HepG2 (cell line): ENCODE measurements around the gene NT5DC2. TPM values are rescaled to one million over a fixed set of nuclear protein-coding genes. Genes with fewer than 3 reads are reported as not detected.

ENCODE experiments used
- ATAC-seq: fragments of 200-7000 bp; cut with Tn5 transposase; 3 replicates; pipeline ENCODE4 v1.9.1; 2020; ENCODE audit warnings: mild to moderate bottlenecking, moderate library complexity
- BruUV-seq: library from RNA; stranded (reverse); fragments of 400-500 nt; replicated peaks from 2 replicates; lab custom pipeline; 2021; lab: Mats Ljungman, UMichigan
- CTCF ChIA-PET: fragments of 300-600 bp; formaldehyde crosslinking; extraction: SDS; loops from one replicate; lab custom pipeline; 2021; ENCODE audit warnings: low total read pairs, inconsistent platforms, low intra/inter-chr PET ratio; lab: Yijun Ruan, JAX
- POLR2A ChIA-PET: fragments of 350-600 bp; sonication (Branson Sonifier 250); formaldehyde crosslinking; loops from one replicate; lab custom pipeline; 2020; ENCODE audit warnings: antibody characterized with exemption, inconsistent platforms; lab: Yijun Ruan, JAX
- DNase-seq: peaks from one replicate; pipeline ENCODE4 v3.0.0-alpha.2; 2015; ENCODE audit warnings: low spot score
- FAIRE-seq: peaks from 3 replicates; lab custom pipeline; 2011; peaks lifted over from hg19 to GRCh38; lab: Jason Lieb, UNC
- H2AFZ ChIP-seq: one replicate; pipeline ENCODE4 v1.6.1; 2011; ENCODE audit warnings: low read length, inconsistent platforms
- H3K27ac ChIP-seq: fragments of 300-600 bp; 3 replicates; pipeline ENCODE4 v1.8.0; 2011; ENCODE audit warnings: mixed run types, mild to moderate bottlenecking, mixed read lengths, low read length, inconsistent platforms; ENCODE audit not compliant: insufficient read depth; ENCODE audit errors: extremely low read length
- H3K27me3 ChIP-seq, 2 experiments: fragments of 200-600 bp in 1 of 2; 2 replicates in 1 of 2; 3 replicates in 1 of 2; pipeline versions ENCODE4 v1.6.0 to v1.8.0; 2011; ENCODE audit warnings: low read length in 2 of 2, mild to moderate bottlenecking in 2 of 2, moderate library complexity in 2 of 2, inconsistent platforms in 1 of 2; ENCODE audit not compliant: insufficient read depth in 2 of 2, control insufficient read depth in 1 of 2
- H3K36me3 ChIP-seq, 2 experiments: fragments of 200-600 bp in 1 of 2; replicated peaks in 1 of 2; 2 replicates in 1 of 2; 3 replicates in 1 of 2; pipeline versions ENCODE4 v1.5.1 to v1.8.0; 2011; ENCODE audit warnings: low read length in 2 of 2, inconsistent platforms in 1 of 2; ENCODE audit not compliant: insufficient read depth in 2 of 2, control insufficient read depth in 1 of 2
- H3K4me1 ChIP-seq: 2 replicates; pipeline ENCODE4 v1.5.1; 2012; ENCODE audit warnings: low read length, inconsistent platforms; ENCODE audit not compliant: insufficient read depth
- H3K4me2 ChIP-seq: 2 replicates; pipeline ENCODE4 v1.6.0; 2011; ENCODE audit warnings: low read depth, low read length, inconsistent platforms
- H3K4me3 ChIP-seq, 3 experiments: fragments of 200-600 bp in 1 of 3; sonication (generic), shearing (Covaris generic) in 1 of 3; replicated peaks in 1 of 3; 2 replicates each; pipeline ENCODE4 v1.5.1; 2011 to 2016; ENCODE audit warnings: low read length in 3 of 3, inconsistent platforms in 2 of 3, low read depth in 2 of 3, mild to moderate bottlenecking in 2 of 3, control low read depth in 1 of 3, mixed read lengths in 1 of 3; ENCODE audit not compliant: insufficient read depth in 1 of 3
- H3K79me2 ChIP-seq: one replicate; pipeline ENCODE4 v1.6.1; 2011; ENCODE audit warnings: low read length, inconsistent platforms; ENCODE audit not compliant: insufficient read depth
- H3K9ac ChIP-seq: 2 replicates; pipeline ENCODE4 v1.6.0; 2011; ENCODE audit warnings: mild to moderate bottlenecking, low read depth, low read length, inconsistent platforms; ENCODE audit not compliant: insufficient read depth
- H3K9me3 ChIP-seq: 2 replicates; pipeline ENCODE4 v1.5.1; 2012; ENCODE audit warnings: mild to moderate bottlenecking, low read length
- H4K20me1 ChIP-seq: 2 replicates; pipeline ENCODE4 v1.6.0; 2011; ENCODE audit warnings: inconsistent platforms, mild to moderate bottlenecking, low read length, moderate library complexity; ENCODE audit not compliant: insufficient read depth
- CENPX ChIP-seq: sonication (generic); formaldehyde crosslinking; IDR thresholded peaks from 2 replicates; pipeline ENCODE4 v1.9.0; 2021; ENCODE audit warnings: mild to moderate bottlenecking, missing genetic modification reagents, moderate library complexity
- JDP2 ChIP-seq: sonication (generic); formaldehyde crosslinking; IDR thresholded peaks from 2 replicates; pipeline ENCODE4 v1.8.1; 2022; ENCODE audit warnings: missing genetic modification reagents, borderline replicate concordance
- KLF9 ChIP-seq: IDR thresholded peaks from 2 replicates; pipeline ENCODE4 v1.6.1; 2016; ENCODE audit warnings: low read depth
- NR2F1 ChIP-seq, 2 experiments: fragments of 450-650 bp in 1 of 2; formaldehyde crosslinking in 1 of 2; IDR thresholded peaks; 2 replicates each; pipeline versions ENCODE4 v1.5.0 to v1.6.1; 2016 to 2020; ENCODE audit warnings: mild to moderate bottlenecking in 1 of 2, missing compliant biosample characterization in 1 of 2, missing genetic modification reagents in 1 of 2, moderate library complexity in 1 of 2
- PITX1 ChIP-seq: sonication (generic); formaldehyde crosslinking; IDR thresholded peaks from 2 replicates; pipeline ENCODE4 v1.5.1; 2020; ENCODE audit warnings: mild to moderate bottlenecking, missing genetic modification reagents
- SALL2 ChIP-seq: sonication (generic); formaldehyde crosslinking; IDR thresholded peaks from 2 replicates; pipeline ENCODE4 v1.8.1; 2023; ENCODE audit warnings: mild to moderate bottlenecking, missing genetic modification reagents, inconsistent platforms
- SNRNP70 ChIP-seq: fragments of 200-400 bp; formaldehyde crosslinking; IDR thresholded peaks from 2 replicates; pipeline ENCODE4 v1.6.1; 2017; ENCODE audit warnings: mild to moderate bottlenecking, low read depth, low read length, moderate library complexity
- TARDBP ChIP-seq: sonication (generic); formaldehyde crosslinking; IDR thresholded peaks from 2 replicates; pipeline ENCODE4 v1.8.0; 2022; ENCODE audit warnings: mild to moderate bottlenecking, missing genetic modification reagents
- ZNF292 ChIP-seq: sonication (generic); formaldehyde crosslinking; IDR thresholded peaks from 2 replicates; pipeline ENCODE4 v1.8.1; 2022; ENCODE audit warnings: mild to moderate bottlenecking, low read depth, missing genetic modification reagents, borderline replicate concordance
- ZNF607 ChIP-seq: sonication (generic); formaldehyde crosslinking; IDR thresholded peaks from 2 replicates; pipeline ENCODE4 v1.5.1; 2020; ENCODE audit warnings: missing genetic modification reagents, mild to moderate bottlenecking, borderline replicate concordance
- ZNF703 ChIP-seq: sonication (generic); formaldehyde crosslinking; IDR thresholded peaks from 2 replicates; pipeline ENCODE4 v1.5.1; 2020; ENCODE audit warnings: missing genetic modification reagents, mild to moderate bottlenecking, moderate library complexity, borderline replicate concordance
- ZNF724P ChIP-seq: sonication (generic); formaldehyde crosslinking; IDR thresholded peaks from 2 replicates; pipeline ENCODE4 v1.8.0; 2022; ENCODE audit warnings: missing genetic modification reagents, borderline replicate concordance
- ZNF782 ChIP-seq: sonication (generic); formaldehyde crosslinking; IDR thresholded peaks from 2 replicates; pipeline ENCODE4 v1.4.0; 2020; ENCODE audit warnings: missing genetic modification reagents, mild to moderate bottlenecking, borderline replicate concordance
- WGBS: methylation state at CpG from one replicate; pipeline ENCODE4 v1.1.6; 2017; ENCODE audit warnings: low lambda C conversion rate; 5-methylcytosine and 5-hydroxymethylcytosine counted together
- in situ Hi-C: cut with HindIII; loops from 2 replicates; pipeline ENCODE4 v1.10.0; 2017; ENCODE audit warnings: low pct_unique_long_range_greater_than_20kb; ENCODE audit not compliant: extremely low pct_ligation_motif_present
- intact Hi-C: fragments of 100-400 bp; cut with micrococcal nuclease; formaldehyde crosslinking; loops from one replicate; pipeline ENCODE4 v1.10.0; 2022; ENCODE audit not compliant: unreplicated experiment
- polyA plus RNA-seq, 8 experiments: library from polyadenylated mRNA; depleted of rRNA in 3 of 8; stranded (reverse) in 7 of 8; unstranded in 1 of 8; fragments of >200 nt; fragmentation: Illumina TruSeq in 4 of 8; extraction: Trizol in 4 of 8; gene quantifications; 2 replicates each; pipeline versions ENCODE4 v1.2.1 to v1.2.3, GENCODE V29; 2011 to 2016; ENCODE audit warnings: low read depth in 4 of 8, missing spikeins in 1 of 8, mixed read lengths in 1 of 8; ENCODE audit not compliant: insufficient read depth in 1 of 8
- total RNA-seq, 5 experiments: library from RNA; depleted of rRNA; stranded (reverse); fragments of >200 nt; fragmentation: Illumina TruSeq; extraction: Trizol; gene quantifications; 2 replicates each; pipeline ENCODE4 v1.2.3, GENCODE V29; 2016; ENCODE audit warnings: low read depth in 1 of 5
- TF ChIP-seq, protein P1 (sequence below): sonication (generic); formaldehyde crosslinking; IDR thresholded peaks from 2 replicates; pipeline ENCODE4 v1.8.0; 2022; ENCODE audit warnings: missing genetic modification reagents, mild to moderate bottlenecking, inconsistent platforms, borderline replicate concordance
- TF ChIP-seq, protein P2 (sequence below): IDR thresholded peaks from 2 replicates; pipeline ENCODE4 v1.6.1; 2016; ENCODE audit warnings: low read depth
- TF ChIP-seq, protein P3 (sequence below): sonication (generic); formaldehyde crosslinking; IDR thresholded peaks from 2 replicates; pipeline ENCODE4 v1.4.0; 2020; ENCODE audit warnings: missing genetic modification reagents, mild to moderate bottlenecking, borderline replicate concordance
- TF ChIP-seq, protein P4 (sequence below): sonication (generic); formaldehyde crosslinking; IDR thresholded peaks from 2 replicates; pipeline ENCODE4 v1.4.0; 2020; ENCODE audit warnings: missing genetic modification reagents

The NT5DC2 gene
- total and polyA plus RNA-seq, 2 of the 13 experiments (the other 11 are each of a cell fraction or from before 2014, with no cell fraction given) = 131 to 240 TPM

DNA sequence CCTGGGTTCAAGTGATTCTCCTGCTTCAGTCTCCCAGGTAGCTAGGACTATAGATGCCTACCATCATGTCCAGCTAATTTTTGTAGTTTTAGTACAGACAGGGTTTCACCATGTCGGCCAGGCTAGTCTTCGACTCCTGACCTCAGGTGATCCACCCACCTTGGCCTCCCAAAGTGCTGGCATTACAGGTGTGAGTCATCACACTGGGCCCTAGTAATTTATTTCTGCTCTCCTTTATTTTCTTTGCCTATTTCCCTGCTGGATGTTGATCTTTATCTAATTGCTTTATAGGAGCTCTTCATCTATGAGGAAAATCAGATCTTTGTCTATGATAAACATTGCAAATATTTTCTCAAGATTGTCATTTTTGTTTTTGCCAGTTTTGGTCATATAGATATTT lies 34.4 kb upstream of the NT5DC2 start:
- ChIA-PET POLR2A (no interaction called here), CTCF (no interaction called here)
- FAIRE-seq = no peak
- TF ChIP-seq KLF9 (CRISPR knock-in tag) (no peak), SALL2 (CRISPR knock-in tag) (no peak), TARDBP (CRISPR knock-in tag) (no peak), ZNF724P (no peak), ZNF703 (CRISPR knock-in tag) (no peak), ZNF782 (no peak), NR2F1 (CRISPR knock-in tag; IDR thresholded peaks at IDR 0.05) (no peak), SNRNP70 (no peak), ZNF292 (no peak), CENPX (no peak), JDP2 (no peak), ZNF607 (CRISPR knock-in tag) (no peak), PITX1 (CRISPR knock-in tag) (no peak)
- TF ChIP-seq, protein P1, sequence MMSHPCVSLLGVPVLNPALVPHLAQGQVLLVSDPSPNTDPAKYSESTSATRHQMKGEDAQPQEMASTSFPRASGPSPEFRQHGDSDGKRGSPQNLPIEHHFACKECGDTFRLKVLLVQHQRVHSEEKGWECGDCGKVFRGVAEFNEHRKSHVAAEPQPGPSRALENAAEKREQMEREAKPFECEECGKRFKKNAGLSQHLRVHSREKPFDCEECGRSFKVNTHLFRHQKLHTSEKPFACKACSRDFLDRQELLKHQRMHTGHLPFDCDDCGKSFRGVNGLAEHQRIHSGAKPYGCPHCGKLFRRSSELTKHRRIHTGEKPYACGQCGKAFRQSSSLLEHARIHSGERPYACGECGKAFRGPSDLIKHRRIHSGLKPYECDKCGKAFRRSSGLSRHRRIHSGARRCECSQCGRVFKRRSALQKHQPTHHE (CRISPR knock-in tag) = no peak
- TF ChIP-seq, protein P2, sequence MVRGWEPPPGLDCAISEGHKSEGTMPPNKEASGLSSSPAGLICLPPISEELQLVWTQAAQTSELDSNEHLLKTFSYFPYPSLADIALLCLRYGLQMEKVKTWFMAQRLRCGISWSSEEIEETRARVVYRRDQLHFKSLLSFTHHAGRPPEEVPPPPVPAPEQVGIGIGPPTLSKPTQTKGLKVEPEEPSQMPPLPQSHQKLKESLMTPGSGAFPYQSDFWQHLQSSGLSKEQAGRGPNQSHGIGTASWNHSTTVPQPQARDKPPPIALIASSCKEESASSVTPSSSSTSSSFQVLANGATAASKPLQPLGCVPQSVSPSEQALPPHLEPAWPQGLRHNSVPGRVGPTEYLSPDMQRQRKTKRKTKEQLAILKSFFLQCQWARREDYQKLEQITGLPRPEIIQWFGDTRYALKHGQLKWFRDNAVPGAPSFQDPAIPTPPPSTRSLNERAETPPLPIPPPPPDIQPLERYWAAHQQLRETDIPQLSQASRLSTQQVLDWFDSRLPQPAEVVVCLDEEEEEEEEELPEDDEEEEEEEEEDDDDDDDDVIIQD (CRISPR knock-in tag) = no peak
- TF ChIP-seq, protein P3, sequence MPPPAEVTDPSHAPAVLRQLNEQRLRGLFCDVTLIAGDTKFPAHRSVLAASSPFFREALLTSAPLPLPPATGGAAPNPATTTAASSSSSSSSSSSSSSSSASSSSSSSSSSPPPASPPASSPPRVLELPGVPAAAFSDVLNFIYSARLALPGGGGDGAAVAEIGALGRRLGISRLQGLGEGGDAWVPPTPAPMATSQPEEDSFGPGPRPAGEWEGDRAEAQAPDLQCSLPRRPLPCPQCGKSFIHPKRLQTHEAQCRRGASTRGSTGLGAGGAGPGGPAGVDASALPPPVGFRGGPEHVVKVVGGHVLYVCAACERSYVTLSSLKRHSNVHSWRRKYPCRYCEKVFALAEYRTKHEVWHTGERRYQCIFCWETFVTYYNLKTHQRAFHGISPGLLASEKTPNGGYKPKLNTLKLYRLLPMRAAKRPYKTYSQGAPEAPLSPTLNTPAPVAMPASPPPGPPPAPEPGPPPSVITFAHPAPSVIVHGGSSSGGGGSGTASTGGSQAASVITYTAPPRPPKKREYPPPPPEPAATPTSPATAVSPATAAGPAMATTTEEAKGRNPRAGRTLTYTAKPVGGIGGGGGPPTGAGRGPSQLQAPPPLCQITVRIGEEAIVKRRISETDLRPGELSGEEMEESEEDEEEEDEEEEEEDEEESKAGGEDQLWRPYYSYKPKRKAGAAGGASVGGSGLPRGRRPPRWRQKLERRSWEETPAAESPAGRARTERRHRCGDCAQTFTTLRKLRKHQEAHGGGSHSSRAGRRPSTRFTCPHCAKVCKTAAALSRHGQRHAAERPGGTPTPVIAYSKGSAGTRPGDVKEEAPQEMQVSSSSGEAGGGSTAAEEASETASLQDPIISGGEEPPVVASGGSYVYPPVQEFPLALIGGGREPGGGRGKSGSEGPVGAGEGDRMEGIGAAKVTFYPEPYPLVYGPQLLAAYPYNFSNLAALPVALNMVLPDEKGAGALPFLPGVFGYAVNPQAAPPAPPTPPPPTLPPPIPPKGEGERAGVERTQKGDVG (CRISPR knock-in tag) = no peak
- TF ChIP-seq, protein P4, sequence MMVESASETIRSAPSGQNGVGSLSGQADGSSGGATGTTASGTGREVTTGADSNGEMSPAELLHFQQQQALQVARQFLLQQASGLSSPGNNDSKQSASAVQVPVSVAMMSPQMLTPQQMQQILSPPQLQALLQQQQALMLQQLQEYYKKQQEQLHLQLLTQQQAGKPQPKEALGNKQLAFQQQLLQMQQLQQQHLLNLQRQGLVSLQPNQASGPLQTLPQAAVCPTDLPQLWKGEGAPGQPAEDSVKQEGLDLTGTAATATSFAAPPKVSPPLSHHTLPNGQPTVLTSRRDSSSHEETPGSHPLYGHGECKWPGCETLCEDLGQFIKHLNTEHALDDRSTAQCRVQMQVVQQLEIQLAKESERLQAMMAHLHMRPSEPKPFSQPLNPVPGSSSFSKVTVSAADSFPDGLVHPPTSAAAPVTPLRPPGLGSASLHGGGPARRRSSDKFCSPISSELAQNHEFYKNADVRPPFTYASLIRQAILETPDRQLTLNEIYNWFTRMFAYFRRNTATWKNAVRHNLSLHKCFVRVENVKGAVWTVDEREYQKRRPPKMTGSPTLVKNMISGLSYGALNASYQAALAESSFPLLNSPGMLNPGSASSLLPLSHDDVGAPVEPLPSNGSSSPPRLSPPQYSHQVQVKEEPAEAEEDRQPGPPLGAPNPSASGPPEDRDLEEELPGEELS (CRISPR knock-in tag) = no peak

More for the DNA sequence above, 34.4 kb upstream of the NT5DC2 start:
- no peak for DNase-seq
- Histone ChIP-seq H3K4me2 (no peak overlapping the region), H3K4me3 (no peak overlapping the region), H3K4me1 (no peaks in the 10 kb centered on the region), H3K36me3 (peaks cover 3 to 20% of the 10 kb centered on the region in 2 experiments; a peak in 3 of 5 replicates), H3K27me3 (no peaks in the 10 kb centered on the region), H3K9ac (no peak overlapping the region), H3K9me3 (no peaks in the 10 kb centered on the region), H3K79me2 (no peaks in the 10 kb centered on the region), H3K27ac (no peak overlapping the region), H2AFZ (no peak overlapping the region), H4K20me1 (no peaks in the 10 kb centered on the region)
- no TSS peak for BruUV-seq
- intact Hi-C loops = no loop called here
- ATAC-seq = no peak
- 100% methylated on average over 2 of the region's 2 CpGs for WGBS
- in situ Hi-C loops = no loop called here
